GM12878 (cell line): ENCODE data around the gene ZFP82. TPM values are rescaled to one million over a fixed set of nuclear protein-coding genes. Genes with fewer than 3 reads are reported as not detected.

ENCODE experiments used
- ASH2L ChIP-seq: fragments of 300-600, 200-600 bp; sonication (generic); IDR thresholded peaks from 2 replicates; pipeline ENCODE4 v1.6.1; 2017; ENCODE audit warnings: low read depth, mild to moderate bottlenecking, borderline replicate concordance
- ATF7 ChIP-seq: fragments of 450-650 bp; IDR thresholded peaks from 2 replicates; pipeline ENCODE4 v1.6.1; 2016; ENCODE audit warnings: low read depth, mild to moderate bottlenecking
- BACH1 ChIP-seq: fragments of 450-650 bp; IDR thresholded peaks from 2 replicates; pipeline ENCODE4 v1.6.1; 2017; ENCODE audit warnings: mild to moderate bottlenecking, borderline replicate concordance
- BHLHE40 ChIP-seq, 2 experiments: fragments of 450-650 bp in 1 of 2; IDR thresholded peaks; 2 replicates each; pipeline ENCODE4 v1.6.1; 2011 to 2017; ENCODE audit warnings: low read depth in 2 of 2, borderline replicate concordance in 1 of 2, improper control_type of control experiment in 1 of 2, low read length in 1 of 2, mild to moderate bottlenecking in 1 of 2
- BRCA1 ChIP-seq: IDR thresholded peaks from 2 replicates; pipeline ENCODE4 v1.6.1; 2011; ENCODE audit warnings: low read depth, low read length, improper control_type of control experiment
- CBX3 ChIP-seq: fragments of 200-600 bp; sonication (generic); IDR thresholded peaks from 2 replicates; pipeline ENCODE4 v1.6.1; 2016; ENCODE audit warnings: low read depth, borderline replicate concordance
- CHD4 ChIP-seq: fragments of 200-600 bp; sonication (generic); IDR thresholded peaks from 2 replicates; pipeline ENCODE4 v1.6.1; 2016; ENCODE audit warnings: mild to moderate bottlenecking
- DPF2 ChIP-seq: fragments of 450-650 bp; IDR thresholded peaks from 2 replicates; pipeline ENCODE4 v1.6.1; 2017; ENCODE audit warnings: mild to moderate bottlenecking
- E2F8 ChIP-seq: fragments of 450-650 bp; IDR thresholded peaks from 2 replicates; pipeline ENCODE4 v1.6.1; 2018; ENCODE audit warnings: mild to moderate bottlenecking, low read depth, moderate library complexity; ENCODE audit not compliant: partially characterized antibody
- ELK1 ChIP-seq: IDR thresholded peaks from 2 replicates; pipeline ENCODE4 v1.6.1; 2012; ENCODE audit warnings: low read depth, low read length, improper control_type of control experiment
- ETV6 ChIP-seq, 2 experiments: fragments of 450-650 bp in 1 of 2; IDR thresholded peaks in 1 of 2; conservative IDR thresholded peaks in 1 of 2; 2 replicates each; pipeline ENCODE4 v1.6.1; 2014; ENCODE audit warnings: antibody characterized with exemption in 1 of 2, borderline replicate concordance in 1 of 2, low read depth in 1 of 2, mild to moderate bottlenecking in 1 of 2, moderate library complexity in 1 of 2
- GABPA ChIP-seq: IDR thresholded peaks from 2 replicates; pipeline ENCODE4 v1.6.1; 2014; ENCODE audit warnings: antibody characterized with exemption, low read depth, mild to moderate bottlenecking, inconsistent platforms
- GATAD2B ChIP-seq: fragments of 450-650 bp; conservative IDR thresholded peaks from 2 replicates; pipeline ENCODE4 v1.6.1; 2017; ENCODE audit warnings: low read depth, mild to moderate bottlenecking, moderate library complexity
- HDAC6 ChIP-seq: fragments of 200-600 bp; sonication (generic); IDR thresholded peaks from one replicate; pipeline ENCODE4 v1.8.0; 2017; ENCODE audit warnings: antibody characterized with exemption; ENCODE audit not compliant: unreplicated experiment
- HDGF ChIP-seq: fragments of 450-650 bp; IDR thresholded peaks from 2 replicates; pipeline ENCODE4 v1.6.1; 2016; ENCODE audit warnings: antibody characterized with exemption
- IKZF1 ChIP-seq: fragments of 450-650 bp; conservative IDR thresholded peaks from 2 replicates; pipeline ENCODE4 v1.6.1; 2017; ENCODE audit warnings: antibody characterized with exemption, mild to moderate bottlenecking
- KLF5 ChIP-seq: fragments of 450-650 bp; IDR thresholded peaks from 2 replicates; pipeline ENCODE4 v1.6.1; 2014; ENCODE audit warnings: mild to moderate bottlenecking; ENCODE audit not compliant: partially characterized antibody
- MTA2 ChIP-seq: fragments of 450-650 bp; IDR thresholded peaks from 2 replicates; pipeline ENCODE4 v1.6.1; 2016; ENCODE audit warnings: low read depth, mild to moderate bottlenecking, moderate library complexity
- MXI1 ChIP-seq: fragments of 150-350 bp; IDR thresholded peaks from 2 replicates; pipeline ENCODE4 v1.6.1; 2011; ENCODE audit warnings: low read depth, mild to moderate bottlenecking, inconsistent platforms, low read length, improper control_type of control experiment
- NR2C1 ChIP-seq: fragments of 450-650 bp; IDR thresholded peaks from 2 replicates; pipeline ENCODE4 v1.6.1; 2017; ENCODE audit warnings: antibody characterized with exemption, mild to moderate bottlenecking, moderate library complexity
- NR2F1 ChIP-seq: fragments of 450-650 bp; conservative IDR thresholded peaks from 2 replicates; pipeline ENCODE4 v1.6.1; 2017; ENCODE audit warnings: mild to moderate bottlenecking
- NRF1 ChIP-seq: conservative IDR thresholded peaks from 2 replicates; pipeline ENCODE4 v1.6.1; 2011; ENCODE audit warnings: mild to moderate bottlenecking, low read depth, low read length, improper control_type of control experiment
- PML ChIP-seq: IDR thresholded peaks from 2 replicates; pipeline ENCODE4 v1.6.1; 2012; ENCODE audit warnings: low read length, inconsistent platforms
- POLR2A ChIP-seq: IDR thresholded peaks from 2 replicates; pipeline ENCODE4 v1.6.1; 2011; ENCODE audit warnings: low read depth, mild to moderate bottlenecking, low read length
- RB1 ChIP-seq: fragments of 450-650 bp; formaldehyde crosslinking; IDR thresholded peaks from 2 replicates; pipeline ENCODE4 v1.6.1; 2017; ENCODE audit warnings: mild to moderate bottlenecking, borderline replicate concordance
- RBBP5 ChIP-seq: fragments of 200-600 bp; sonication (generic); conservative IDR thresholded peaks from 2 replicates; pipeline ENCODE4 v1.6.1; 2016
- SIX5 ChIP-seq: IDR thresholded peaks from 2 replicates; pipeline ENCODE4 v1.6.1; 2011; ENCODE audit warnings: mild to moderate bottlenecking, low read depth, low read length, moderate library complexity; ENCODE audit not compliant: severe bottlenecking
- SPI1 ChIP-seq: IDR thresholded peaks from 2 replicates; pipeline ENCODE4 v1.6.1; 2011; ENCODE audit warnings: low read depth, mild to moderate bottlenecking, low read length, moderate library complexity, borderline replicate concordance; ENCODE audit not compliant: insufficient read depth
- TARDBP ChIP-seq: IDR thresholded peaks from 2 replicates; pipeline ENCODE4 v1.6.1; 2016; ENCODE audit warnings: borderline replicate concordance
- ZNF384 ChIP-seq: IDR thresholded peaks from 2 replicates; pipeline ENCODE4 v1.6.1; 2012; ENCODE audit warnings: low read depth, mild to moderate bottlenecking, low read length, improper control_type of control experiment, borderline replicate concordance
- ZNF622 ChIP-seq: fragments of 450-650 bp; IDR thresholded peaks from 2 replicates; pipeline ENCODE4 v1.6.1; 2017; ENCODE audit warnings: mild to moderate bottlenecking, inconsistent platforms
- polyA plus RNA-seq, 11 experiments: library from polyadenylated mRNA; depleted of rRNA in 4 of 11; unstranded in 6 of 11; stranded (reverse) in 5 of 11; fragments of >200 nt; fragmentation: Nextera tagmentation in 4 of 11; fragmentation: Illumina TruSeq in 1 of 11; extraction: Ambion mirVana in 4 of 11; extraction: Trizol in 1 of 11; gene quantifications; 1 replicate in 1 of 11; 2 replicates in 10 of 11; pipeline versions ENCODE4 v1.2.1 to v1.2.3, GENCODE V29; 2011 to 2016; ENCODE audit warnings: inconsistent platforms in 2 of 11, missing spikeins in 2 of 11, low read depth in 1 of 11
- total RNA-seq, 4 experiments: library from RNA; depleted of rRNA in 3 of 4; stranded (reverse); fragments of >200 nt in 3 of 4; fragmentation: Illumina TruSeq in 1 of 4; extraction: Trizol in 1 of 4; gene quantifications; 2 replicates each; pipeline versions ENCODE4 v1.2.1 to v1.2.3, GENCODE V29; 2013 to 2021

ZFP82 gene
- total and polyA plus RNA-seq, 10 of the 15 experiments (the other 5 are each of a cell fraction or from before 2014, with no cell fraction given) = 2.0 to 5.4 (median 2.3) TPM

- TF ChIP-seq BRCA1 = no peak
- no peak; the same call in 1 of the 2 replicates for TF ChIP-seq NR2F1
- no peak for TF ChIP-seq RBBP5
- TF ChIP-seq RB1 = no peak
- TF ChIP-seq DPF2 = no peak
- no peak for TF ChIP-seq ASH2L
- TF ChIP-seq PML = no peak
- peak in 1 of 2 experiments; percentile 64; a peak in 1 of 4 replicates for TF ChIP-seq BHLHE40 (IDR thresholded peaks at IDR 0.05; ENCODE audit: borderline replicate concordance in 1 of 2, low read depth in 2 of 2, low read length in 1 of 2)
- no peak for TF ChIP-seq BACH1
- peak; percentile 49; the same call in 1 of the 2 replicates for TF ChIP-seq IKZF1
- TF ChIP-seq MTA2 = no peak
- TF ChIP-seq ZNF384 = no peak
- no peak for TF ChIP-seq ELK1
- no peak for TF ChIP-seq SIX5
- TF ChIP-seq TARDBP = 0 out of 2 replicates have a peak, but pooled peaks have one; percentile 17
- no peak for TF ChIP-seq HDGF
- TF ChIP-seq NR2C1 = peak; percentile 40
- TF ChIP-seq ZNF622 = no peak
- TF ChIP-seq ETV6 (conservative IDR thresholded peaks at IDR 0.05 in 1 of 2, IDR thresholded peaks at IDR 0.05 in 1 of 2; ENCODE audit: borderline replicate concordance in 1 of 2, low read depth in 1 of 2) = no peak
- TF ChIP-seq KLF5 = peak; percentile 55
- TF ChIP-seq SPI1 = no peak
- no peak for TF ChIP-seq E2F8
- TF ChIP-seq GATAD2B = no peak
- TF ChIP-seq ATF7 = no peak
- no peak for TF ChIP-seq GABPA
- TF ChIP-seq MXI1 = 0 out of 2 replicates have a peak, but pooled peaks have one; percentile 12
- TF ChIP-seq CHD4 = no peak
- peak; percentile 47 for TF ChIP-seq NRF1
- TF ChIP-seq POLR2A = peak; percentile 85
- TF ChIP-seq CBX3 = no peak
- TF ChIP-seq HDAC6 = no peak
These were observed at the start of gene ZFP82 (continued) for GRCh38 chr19:36418287-36419001.
